Measurements from ENCODE around the gene MAVS. TPM values are rescaled to one million over a fixed set of nuclear protein-coding genes. Genes with fewer than 3 reads are reported as not detected.

The MAVS gene
- total and polyA plus RNA-seq, 8 donors = 9.5 to 25.1 (median 20.9) TPM

DNA sequence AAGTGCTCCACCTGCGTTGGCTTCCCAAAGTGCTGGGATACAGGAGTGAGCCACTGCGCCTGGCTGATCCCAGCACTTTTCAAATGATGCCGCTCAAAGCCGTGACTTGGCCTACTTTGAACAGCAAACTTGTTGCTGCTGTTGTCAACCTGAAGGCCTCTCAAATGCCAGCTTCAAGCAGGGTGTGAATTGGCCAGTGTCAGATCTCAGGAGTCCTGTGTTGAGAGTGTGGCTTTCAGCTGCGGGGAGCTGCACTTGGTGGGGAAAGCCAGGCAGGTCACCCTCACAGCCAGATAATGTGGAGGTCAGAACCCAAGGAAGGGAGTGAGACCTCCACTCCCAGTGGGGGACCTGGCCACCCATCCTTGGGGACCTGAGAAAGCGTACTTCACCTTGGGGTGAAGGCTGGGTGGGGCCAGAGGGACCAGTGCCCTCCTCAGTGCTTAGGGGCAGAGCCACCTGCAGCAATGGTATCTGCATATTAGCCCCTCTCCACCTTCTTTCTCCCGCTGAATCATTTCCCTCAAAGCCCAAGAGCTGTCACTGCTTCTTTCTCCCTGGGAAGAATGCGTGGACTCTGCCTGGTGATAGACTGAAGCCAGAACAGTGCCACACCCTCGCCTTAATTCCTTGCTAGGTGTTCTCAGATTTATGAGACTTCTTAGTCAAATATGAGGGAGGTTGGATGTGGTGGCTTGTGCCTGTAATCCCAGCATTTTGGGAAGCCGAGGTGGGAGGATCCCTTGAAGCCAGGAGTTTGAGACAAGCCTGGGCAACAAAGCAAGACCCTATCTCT, 23.4 kb downstream of the MAVS start:
- Histone ChIP-seq H3K4me1 (no peaks in the 10 kb centered on the region), H3K27me3 (no peaks in the 10 kb centered on the region), H3K36me3 (peaks cover 0 to 17% (median 0%) of the 10 kb centered on the region in 3 donors), H3K9me3 (no peaks in the 10 kb centered on the region), H3K27ac (no peak overlapping the region), H3K4me3 (no peak overlapping the region)
- intact Hi-C loops (cut with DNase I) = no loop called here
- DNase-seq (no peak), FAIRE-seq (no peak), ATAC-seq (no peak)
- 90 to 95% methylated on average over 10 of the region's 10 CpGs for WGBS, 2 donors
- TF ChIP-seq, protein P1, sequence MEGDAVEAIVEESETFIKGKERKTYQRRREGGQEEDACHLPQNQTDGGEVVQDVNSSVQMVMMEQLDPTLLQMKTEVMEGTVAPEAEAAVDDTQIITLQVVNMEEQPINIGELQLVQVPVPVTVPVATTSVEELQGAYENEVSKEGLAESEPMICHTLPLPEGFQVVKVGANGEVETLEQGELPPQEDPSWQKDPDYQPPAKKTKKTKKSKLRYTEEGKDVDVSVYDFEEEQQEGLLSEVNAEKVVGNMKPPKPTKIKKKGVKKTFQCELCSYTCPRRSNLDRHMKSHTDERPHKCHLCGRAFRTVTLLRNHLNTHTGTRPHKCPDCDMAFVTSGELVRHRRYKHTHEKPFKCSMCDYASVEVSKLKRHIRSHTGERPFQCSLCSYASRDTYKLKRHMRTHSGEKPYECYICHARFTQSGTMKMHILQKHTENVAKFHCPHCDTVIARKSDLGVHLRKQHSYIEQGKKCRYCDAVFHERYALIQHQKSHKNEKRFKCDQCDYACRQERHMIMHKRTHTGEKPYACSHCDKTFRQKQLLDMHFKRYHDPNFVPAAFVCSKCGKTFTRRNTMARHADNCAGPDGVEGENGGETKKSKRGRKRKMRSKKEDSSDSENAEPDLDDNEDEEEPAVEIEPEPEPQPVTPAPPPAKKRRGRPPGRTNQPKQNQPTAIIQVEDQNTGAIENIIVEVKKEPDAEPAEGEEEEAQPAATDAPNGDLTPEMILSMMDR (IDR thresholded peaks at IDR 0.05) = no peak

DNA sequence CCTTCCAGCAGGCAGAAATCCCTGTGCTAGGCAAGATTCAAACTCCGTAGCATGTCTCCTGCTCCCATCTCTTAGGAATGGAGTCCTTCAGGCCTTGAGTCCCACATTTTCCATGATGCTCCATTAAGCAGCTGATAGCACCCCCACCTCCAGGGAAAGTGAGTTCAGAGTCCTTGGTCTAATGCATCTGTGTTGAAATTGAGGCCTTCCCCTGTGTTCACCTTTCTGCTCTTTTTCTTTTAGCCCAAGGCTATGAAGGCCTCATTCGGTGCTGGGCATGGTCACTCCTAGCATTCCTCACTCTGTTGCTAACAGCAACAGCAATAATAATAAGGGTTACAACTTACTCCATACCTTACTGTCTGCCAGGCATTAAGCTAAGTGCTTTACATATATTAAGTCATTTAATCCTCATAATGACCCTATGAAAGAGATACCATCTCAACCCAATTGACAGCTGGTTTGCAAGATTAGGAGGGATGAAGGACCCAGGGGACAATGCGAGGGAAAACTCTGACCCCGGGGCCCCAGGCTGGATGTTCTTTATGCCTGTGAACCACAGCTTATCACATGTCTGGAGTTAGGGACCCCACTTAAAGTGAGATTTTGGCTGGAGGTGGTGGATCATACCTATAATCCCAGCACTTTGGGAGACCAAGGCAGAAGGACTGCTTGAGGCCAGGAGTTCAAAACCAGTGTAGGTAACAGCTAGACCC, 25.1 kb downstream of the MAVS start:
- FAIRE-seq (no peak), DNase-seq (no peak), ATAC-seq (no peak)
- H3K9me3 ChIP-seq = no peaks in the 10 kb centered on the region
- H3K4me1 ChIP-seq = no peaks in the 10 kb centered on the region
- H3K36me3 ChIP-seq = peaks cover 0 to 3% (median 0%) of the 10 kb centered on the region in 3 donors
- H3K27ac ChIP-seq = no peak overlapping the region
- intact Hi-C loops (cut with DNase I) = no loop called here
- no peak overlapping the region for H3K4me3 ChIP-seq
- 90 to 92% methylated on average over 4 of the region's 4 CpGs for WGBS, 2 donors
- H3K27me3 ChIP-seq = no peaks in the 10 kb centered on the region
- TF ChIP-seq, protein P1 (IDR thresholded peaks at IDR 0.05) = no peak

DNA sequence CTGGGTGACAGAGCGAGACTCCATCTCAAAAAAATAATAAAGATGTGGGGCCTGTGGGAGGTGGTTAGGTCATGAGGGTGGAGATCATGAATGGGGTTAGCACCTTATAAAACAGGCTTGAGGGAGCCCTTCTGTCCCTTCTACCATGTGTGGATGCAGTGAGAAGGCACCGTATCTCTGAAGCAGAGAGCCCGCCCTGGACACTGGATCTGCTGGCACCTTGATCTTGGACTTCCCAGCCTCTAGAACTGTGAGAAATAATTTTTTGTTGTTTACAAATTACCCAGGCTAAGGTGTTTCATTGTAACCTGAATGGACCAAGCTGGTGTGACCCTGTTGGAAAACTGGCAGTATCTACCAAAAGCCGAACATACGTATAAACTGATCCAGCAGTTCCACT, 26.9 kb downstream of the MAVS start:
- Histone ChIP-seq H3K9me3 (no peaks in the 10 kb centered on the region), H3K4me3 (no peak overlapping the region), H3K27ac (no peak overlapping the region), H3K4me1 (no peaks in the 10 kb centered on the region), H3K27me3 (no peaks in the 10 kb centered on the region), H3K36me3 (no peaks in the 10 kb centered on the region)
- ATAC-seq = no peak
- WGBS, 2 donors = 99% methylated on average over 5 of the region's 5 CpGs
- intact Hi-C loops (cut with DNase I) = no loop called here
- no peak for DNase-seq
- TF ChIP-seq, protein P1 (IDR thresholded peaks at IDR 0.05) = no peak
- no peak for FAIRE-seq

DNA sequence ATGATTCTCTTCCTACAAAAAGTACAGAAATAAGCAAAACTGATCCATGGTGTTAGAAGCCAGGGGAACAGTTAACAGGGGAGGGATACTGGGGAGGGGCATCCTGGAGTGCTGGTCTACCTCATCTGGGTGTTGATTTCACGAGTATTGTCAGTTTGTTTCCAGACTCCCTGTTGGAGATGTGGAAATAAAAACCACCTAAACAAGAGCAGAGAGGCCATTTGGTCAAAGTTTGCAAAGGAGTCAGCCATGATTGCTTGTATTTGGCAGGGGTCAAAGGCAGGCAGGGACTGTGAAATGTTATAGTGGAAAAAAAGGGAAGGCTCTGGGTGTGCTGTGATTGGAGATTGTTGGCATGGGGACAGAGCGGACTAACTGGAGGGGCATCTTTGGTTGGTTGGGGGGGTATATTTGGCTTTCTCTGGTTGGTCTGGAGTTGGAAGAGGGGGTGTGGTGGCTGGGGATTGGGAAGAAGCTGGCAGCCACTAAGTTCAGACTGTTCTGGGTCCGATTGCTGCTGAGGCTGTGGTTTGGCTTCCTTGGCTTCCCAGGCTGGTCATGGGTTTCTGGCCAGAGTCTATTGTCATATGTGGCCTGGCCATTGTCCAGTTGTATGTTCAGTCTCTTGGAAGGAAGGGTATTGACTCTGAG, 27.7 kb downstream of the MAVS start:
- no peak for ATAC-seq
- Histone ChIP-seq H3K27me3 (no peaks in the 10 kb centered on the region), H3K36me3 (no peaks in the 10 kb centered on the region), H3K27ac (no peak overlapping the region), H3K4me3 (no peak overlapping the region), H3K9me3 (no peaks in the 10 kb centered on the region), H3K4me1 (no peaks in the 10 kb centered on the region)
- intact Hi-C loops (cut with DNase I) = no loop called here
- FAIRE-seq = no peak
- WGBS, 2 donors = 64 to 86% methylated on average over 3 of the region's 3 CpGs
- TF ChIP-seq, protein P1 (IDR thresholded peaks at IDR 0.05) = no peak
- no peak for DNase-seq

All from pancreas (tissue), 10 donors.